HS-5 (cell line): ENCODE results near the gene ANO6.

Experiments
- DNase-seq: peaks from one replicate; pipeline ENCODE4 v3.0.0-alpha.2; 2012; ENCODE audit warnings: low read depth

Gene ANO6

DNA sequence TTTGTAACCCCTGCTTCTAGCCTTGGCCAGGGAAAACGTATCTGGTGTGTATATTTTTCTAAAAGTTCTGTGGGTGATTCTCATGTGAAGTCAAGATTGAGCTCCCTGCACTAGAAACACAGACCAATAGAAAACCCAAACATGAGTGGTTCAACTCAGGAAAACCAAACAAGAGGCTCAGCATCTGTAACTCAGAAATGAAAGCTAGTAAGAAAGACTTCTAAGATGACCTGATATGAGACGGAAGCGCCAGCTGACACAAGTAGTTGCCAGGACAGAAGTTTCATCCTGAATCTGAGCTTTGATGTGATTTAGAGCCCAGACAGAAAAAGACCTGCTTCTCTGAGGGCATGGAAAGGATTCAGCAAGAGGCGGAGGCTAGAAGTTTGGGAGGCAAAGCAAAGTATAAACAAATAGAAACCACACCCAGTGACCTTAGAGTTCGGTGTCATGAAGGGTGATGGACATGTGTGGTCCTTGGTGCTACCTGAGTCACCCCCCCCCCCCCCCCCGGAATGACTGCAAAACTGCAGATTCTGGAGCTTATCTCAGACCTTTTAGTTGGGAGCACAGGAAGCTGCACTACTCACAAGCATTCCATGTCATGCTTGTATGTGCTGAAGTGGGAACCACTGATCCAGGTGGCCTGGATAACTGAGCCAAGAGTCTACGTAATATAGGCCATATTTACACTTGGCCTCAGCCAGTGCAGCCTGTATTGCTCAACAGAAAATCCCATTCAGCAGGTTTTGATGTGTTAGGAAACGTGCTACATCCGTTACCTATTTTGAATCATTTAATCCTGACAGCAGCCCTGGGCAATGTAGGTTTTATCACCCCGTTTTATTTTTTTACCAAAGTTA, 191.3 kb downstream of the ANO6 start:
- no peak for DNase-seq

DNA sequence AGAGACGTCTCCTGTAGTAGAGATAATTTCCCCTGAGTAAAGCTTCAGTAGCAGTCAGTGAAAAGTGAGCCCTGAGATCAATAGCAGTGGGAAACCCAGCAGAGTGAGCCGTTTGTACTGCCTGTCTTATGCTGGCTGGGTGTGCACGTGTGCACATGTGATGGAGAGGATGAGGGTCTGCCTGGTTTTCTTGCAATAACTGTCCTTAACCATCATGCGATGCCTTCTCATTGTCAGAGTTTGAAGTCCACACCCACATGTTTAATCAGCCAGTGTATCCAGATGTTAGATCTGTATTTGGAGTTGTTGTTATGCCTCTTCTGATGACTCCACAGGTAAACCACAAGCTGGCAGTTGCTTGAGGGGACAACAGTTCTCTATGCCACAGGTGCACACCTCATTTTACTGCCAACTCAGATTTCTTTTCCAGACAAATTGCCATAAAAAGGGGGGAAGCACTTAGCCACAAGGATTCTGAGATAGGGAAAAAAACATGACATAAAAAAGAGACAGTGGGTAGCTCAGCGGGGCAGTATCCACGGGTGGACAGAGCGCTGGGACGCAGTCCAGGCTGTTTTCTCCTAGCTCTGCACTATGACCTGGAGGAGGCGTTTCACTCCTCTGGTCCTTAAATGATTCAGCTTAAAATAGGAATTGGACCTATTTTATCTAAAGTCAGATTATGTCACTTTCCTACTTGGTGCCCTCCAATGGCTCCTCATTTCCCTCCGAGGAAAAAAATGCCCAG, 192.3 kb downstream of the ANO6 start:
- DNase-seq: no peak

- no peak for DNase-seq
These were observed 192.8 kb downstream of the ANO6 start for GRCh38 chr12:45408729-45409114.

GRCh38 chr12:45409966-45410365, 194.1 kb downstream of the ANO6 start:
- peak; percentile 43 for DNase-seq

DNA sequence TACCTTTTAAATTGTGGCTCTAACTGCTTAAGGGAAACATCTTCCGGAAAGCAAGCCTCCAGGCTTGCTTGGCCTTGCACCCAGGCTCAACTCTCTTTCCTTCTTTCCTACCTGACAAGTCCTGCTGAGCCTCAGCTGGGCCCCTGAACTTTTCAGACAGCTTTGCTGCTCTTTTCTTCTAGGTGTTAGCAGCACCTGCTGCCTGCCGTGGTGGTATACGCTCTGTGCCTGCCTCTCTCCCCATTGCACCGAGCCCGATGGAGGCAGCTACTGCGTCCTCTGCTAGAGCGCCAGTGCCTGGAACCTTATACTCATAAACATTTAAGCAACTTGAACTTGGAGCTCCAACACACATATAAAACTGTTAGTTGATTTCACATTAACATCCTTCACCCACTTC, 195.7 kb downstream of the ANO6 start:
- DNase-seq: no peak

- peak; percentile 98 for DNase-seq
These were observed 199.5 kb downstream of the ANO6 start for GRCh38 chr12:45415393-45415817.

- DNase-seq: no peak
These were observed 200.2 kb downstream of the ANO6 start for GRCh38 chr12:45416126-45416525.

- no peak for DNase-seq
These were observed 202.6 kb downstream of the ANO6 start for GRCh38 chr12:45418520-45418919.

DNA sequence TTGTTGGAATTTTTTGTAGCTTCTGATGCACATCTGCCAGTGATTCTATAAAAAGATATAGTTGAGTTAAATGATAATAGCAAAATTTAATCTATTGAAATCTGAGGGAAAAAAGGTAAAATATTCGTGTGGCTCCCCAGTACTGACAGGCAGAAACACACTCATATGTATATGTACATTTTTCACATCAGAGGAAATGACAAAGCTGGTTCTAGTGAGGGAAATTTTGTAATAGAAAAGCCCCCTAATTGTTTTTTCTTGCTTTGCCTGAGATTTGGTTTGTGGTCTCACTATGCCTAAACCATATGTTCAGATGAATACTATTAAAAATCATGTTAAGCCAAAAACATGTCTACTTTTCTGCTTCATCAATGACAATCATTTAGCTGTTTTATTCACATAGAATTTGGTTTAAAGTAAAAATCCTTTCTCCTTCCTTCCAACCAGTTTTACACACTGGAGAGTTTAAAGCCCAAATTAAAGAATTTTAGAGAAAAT, 203.5 kb downstream of the ANO6 start:
- no peak for DNase-seq

- DNase-seq: no peak
These were observed 205.8 kb downstream of the ANO6 start for GRCh38 chr12:45421736-45422135.

DNA sequence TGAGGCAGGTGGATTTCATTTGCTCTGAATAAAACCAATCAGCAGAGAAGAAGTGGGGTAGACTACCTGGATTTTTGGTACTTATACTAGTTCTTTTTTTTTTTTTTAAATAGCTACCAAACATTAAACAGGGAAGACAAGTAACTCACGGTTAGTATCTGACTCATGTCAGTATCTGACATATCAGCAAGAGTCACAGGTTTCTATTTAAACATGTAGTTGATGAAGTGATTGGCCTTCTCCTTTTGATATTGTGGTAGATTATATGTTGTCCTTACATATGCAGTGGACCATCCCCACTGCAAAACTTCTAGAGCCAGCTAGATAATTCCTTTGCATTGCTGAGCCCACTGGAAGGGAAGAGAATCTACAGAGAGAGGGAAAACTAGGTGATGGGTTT, 208.0 kb downstream of the ANO6 start:
- no peak for DNase-seq

DNA sequence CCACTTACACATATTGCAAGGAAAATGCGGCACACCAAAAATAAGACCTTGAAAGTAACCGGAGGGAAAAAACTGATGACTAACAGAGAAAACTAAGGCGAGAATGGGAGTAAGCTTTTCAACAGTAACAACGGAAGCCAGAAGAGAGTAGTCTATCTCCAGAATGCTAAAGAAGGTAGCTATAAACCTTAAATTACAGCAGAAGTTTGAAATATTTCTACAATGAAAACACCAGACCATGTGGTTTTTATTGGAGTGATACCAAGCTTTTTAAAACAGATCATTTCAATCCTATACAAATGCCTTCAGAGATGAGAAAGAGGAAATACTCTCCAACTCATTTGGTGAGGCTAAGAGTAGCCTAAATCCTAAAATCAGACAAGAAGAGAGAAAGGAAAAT, 209.5 kb downstream of the ANO6 start:
- DNase-seq: peak; percentile 64

DNA sequence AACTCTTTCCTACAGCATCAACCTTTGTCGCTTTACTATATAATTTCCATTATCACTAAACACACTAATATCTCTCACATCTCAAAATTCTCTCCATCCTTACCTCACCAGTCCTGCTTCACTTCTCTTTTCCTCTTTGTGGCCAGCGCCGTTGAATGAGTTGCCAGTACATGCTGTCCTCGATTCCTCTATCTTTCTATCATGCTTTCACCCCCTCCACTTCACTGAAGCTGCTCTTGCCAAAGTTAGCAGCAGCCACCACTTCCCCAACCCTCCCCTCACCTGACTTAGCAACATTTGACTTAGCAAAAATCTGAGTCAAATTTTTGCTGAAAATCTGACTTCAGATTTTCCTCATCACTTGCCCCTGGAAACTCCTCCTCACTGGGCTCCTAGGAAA, 210.4 kb downstream of the ANO6 start:
- no peak for DNase-seq

DNA sequence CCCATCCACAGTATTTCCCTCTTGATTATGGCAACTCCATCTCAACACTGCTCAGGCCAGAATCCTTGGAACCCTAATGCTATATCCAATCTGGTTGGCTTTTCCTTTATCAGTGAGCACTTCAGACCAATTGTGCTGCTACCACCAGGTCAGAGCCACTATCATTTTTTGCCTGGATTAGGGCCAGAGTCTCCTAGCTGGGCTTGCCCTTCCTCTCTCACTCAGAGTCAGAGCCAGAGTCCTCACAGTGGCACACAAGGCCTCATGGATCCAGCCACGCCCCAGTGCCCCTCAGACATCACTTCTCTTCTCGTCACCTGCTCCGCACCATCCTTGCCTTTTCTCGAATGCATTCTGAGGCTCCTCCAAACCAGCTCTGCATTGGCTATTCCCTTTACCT, 211.1 kb downstream of the ANO6 start:
- no peak for DNase-seq

- no peak for DNase-seq
These were observed 213.9 kb downstream of the ANO6 start for GRCh38 chr12:45429831-45430230.

DNA sequence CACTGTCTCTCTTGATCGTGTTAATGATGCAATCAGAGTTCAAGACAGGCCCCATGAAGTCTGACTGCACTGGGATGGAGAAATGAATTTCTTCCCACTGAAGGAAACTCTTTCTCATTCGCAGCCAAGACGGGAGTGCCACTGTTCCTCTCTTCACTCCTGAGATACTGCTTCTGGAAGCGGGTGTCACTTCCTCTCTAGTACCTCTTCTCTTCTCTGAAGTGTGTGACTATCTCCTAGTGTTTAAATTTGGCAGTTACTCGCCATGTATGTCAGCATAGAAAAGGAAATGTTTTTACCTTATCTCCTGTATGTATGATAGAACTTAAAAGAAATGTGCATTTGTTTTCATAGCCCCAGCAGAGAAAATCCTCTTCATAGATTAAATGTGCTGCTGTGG, 215.2 kb downstream of the ANO6 start:
- DNase-seq: no peak

- DNase-seq: no peak
These were observed 216.8 kb downstream of the ANO6 start for GRCh38 chr12:45432710-45433109.

DNA sequence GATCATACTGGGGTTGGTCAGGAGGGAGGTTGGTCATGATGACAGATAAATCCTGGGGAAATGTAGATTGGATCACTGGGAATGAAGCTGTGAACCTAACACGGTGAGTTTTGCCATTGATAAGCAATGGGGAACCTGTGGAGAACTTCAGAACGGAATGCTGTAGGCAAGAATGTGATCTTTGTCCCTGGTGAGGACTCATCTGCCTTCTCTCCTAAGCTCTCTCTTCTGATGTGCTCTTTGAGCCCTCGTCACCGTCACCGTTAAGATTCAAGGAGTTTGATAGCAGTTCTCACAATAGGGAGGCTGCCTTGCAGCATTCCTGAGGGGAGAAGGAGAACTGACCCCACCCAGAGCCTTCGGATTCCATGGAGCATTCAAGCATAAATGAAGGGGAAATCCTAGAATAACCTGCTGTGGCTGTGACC, 217.6 kb downstream of the ANO6 start:
- DNase-seq: no peak

DNA sequence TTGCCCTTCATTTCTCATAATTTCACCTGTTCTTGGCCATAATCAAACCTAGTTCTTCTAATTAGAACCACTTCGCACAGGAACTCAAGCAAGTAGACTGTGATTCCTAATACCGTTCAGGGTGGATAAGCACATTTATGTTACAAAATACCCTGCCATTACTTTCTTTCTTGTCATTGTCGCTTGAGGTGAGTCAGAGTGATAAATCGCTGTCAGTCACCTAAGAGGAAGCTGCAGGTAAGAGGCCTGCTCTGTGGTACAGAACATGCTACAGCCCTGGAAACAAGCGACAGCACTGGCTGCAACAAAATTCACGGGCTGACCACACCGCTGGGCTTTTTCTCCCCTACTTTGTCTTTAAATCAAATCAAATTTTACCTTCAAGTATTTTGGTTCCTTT, 218.2 kb downstream of the ANO6 start:
- no peak for DNase-seq

DNA sequence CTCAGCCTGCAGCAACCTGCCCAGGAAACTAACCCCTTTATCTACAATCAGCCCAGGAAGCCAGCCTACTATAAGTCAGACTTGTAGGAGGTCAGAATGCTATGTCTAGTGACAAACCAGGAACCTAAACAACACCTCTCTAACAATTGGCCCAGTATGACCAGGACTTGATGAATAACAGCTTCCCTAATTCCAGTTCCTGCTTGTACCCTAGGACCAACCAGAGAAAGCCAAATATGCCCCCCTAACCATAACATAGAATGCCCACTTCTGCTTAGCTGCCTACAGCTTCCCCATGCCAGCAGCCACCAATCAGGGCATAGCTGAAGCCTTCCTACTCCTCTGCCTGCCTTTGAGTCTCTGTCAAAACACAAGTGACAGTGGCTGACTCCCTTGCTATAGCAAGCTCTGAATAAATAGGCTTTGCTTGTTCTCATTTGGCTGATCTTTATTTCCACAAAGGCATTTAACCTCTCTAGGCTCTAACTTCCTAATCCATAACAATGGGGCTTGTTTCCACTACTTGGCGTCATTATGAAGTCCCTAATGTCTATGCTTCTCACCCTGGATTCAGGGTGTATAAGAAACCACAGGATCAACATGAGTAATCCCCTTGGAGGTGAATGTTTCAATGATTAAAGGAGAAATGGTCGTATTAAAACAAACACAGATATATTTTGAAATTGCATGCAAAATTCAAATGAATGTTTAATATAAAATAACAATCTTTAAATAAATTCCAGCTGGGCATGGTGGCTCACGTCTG, 220.2 kb downstream of the ANO6 start:
- no peak for DNase-seq

DNA sequence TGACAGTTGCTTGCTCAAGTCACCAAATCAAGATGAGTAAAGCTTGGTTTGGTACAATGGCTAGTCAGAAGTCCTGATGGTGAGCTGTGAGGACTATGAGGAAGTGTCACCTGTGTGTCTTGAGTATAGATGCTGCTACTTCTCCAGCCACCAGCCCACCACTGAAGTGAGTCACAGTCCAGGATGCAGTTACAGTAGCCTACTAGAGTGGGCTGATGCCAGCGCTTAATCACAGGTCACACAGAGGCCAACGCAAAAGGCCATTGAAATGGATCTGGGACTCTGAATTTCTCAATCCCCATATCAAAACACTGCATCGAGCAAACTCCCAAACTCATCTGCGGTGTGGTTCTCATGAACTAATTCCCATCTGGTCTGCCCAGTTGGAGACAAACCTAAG, 223.1 kb downstream of the ANO6 start:
- no peak for DNase-seq

DNA sequence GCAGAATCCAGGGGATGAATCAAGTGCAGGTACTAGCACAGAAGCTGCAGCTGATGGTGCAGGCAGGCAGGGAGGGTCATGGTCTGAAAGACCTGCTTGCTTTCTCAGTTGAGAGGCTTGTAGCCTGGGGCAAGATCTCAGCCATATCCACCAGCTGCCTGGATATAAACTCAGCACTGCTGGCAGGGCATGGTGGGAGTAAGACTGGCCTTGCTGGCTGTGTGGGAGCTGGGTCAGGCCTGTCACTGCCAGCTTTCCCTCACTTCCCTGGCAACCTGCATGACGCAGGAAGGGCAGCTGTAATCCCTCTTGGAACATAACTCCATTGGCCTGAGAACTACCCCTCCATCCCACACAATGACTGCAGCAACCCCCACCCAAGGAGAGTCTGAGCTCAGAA, 230.1 kb downstream of the ANO6 start:
- DNase-seq: no peak

DNA sequence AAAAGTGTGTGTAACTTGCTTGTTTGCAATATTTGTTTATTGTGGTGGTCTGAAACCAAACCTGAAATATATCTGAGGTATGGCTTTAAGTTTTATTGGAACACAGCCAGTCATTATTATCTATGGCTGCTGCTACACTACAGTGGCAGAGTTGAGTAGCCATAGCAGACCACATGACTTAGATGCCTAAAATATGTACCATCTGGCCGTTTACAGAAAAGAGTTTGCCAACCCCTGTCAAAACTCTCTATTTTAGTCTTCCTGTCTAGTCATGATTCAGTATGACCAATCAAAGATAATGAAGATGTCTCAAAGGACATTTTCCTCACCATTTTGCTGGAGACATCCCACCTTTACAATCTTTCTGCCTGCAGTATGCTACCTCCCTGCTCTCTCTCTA, 242.3 kb downstream of the ANO6 start:
- no peak for DNase-seq
